NCI-H510A (cell line): ENCODE measurements around the gene LRP8.
A peak's percentile ranks its signal among the peaks of the same experiment; 100 is the strongest.
"Not testable (repeated sequence)": the region's sequence is repeated elsewhere in the genome, so short reads cannot be mapped to it uniquely, and the experiment has no call there.

Experiments
- DNase-seq: peaks from one replicate; lab custom pipeline; 2025; lab: John Stamatoyannopoulos, UW

LRP8 gene

GRCh38 chr1:53210352-53210751, 117.5 kb downstream of the LRP8 start:
- no peak for DNase-seq

GRCh38 chr1:53207726-53208125, 120.1 kb downstream of the LRP8 start:
- no peak for DNase-seq

- DNase-seq = no peak
These were observed 121.0 kb downstream of the LRP8 start for GRCh38 chr1:53206735-53207379.

- not testable (repeated sequence) for DNase-seq
These were observed 121.7 kb downstream of the LRP8 start for GRCh38 chr1:53206083-53206685.

- not testable (repeated sequence) for DNase-seq
These were observed 122.4 kb downstream of the LRP8 start for GRCh38 chr1:53205496-53205895.

GRCh38 chr1:53203466-53203865, 124.4 kb downstream of the LRP8 start:
- DNase-seq = no peak

GRCh38 chr1:53198241-53198651, 129.6 kb downstream of the LRP8 start:
- DNase-seq = no peak

GRCh38 chr1:53197291-53198200, 130.3 kb downstream of the LRP8 start:
- DNase-seq = no peak

GRCh38 chr1:53196485-53197290, 131.2 kb downstream of the LRP8 start, which contains the start of gene CPT2:
Gene CPT2, plus strand, starts transcription at chr1:53196824. Its CDS starts 120 bp downstream, at chr1:53196944.
- peak; percentile 91 for DNase-seq

- no peak for DNase-seq
These were observed 131.8 kb downstream of the LRP8 start for GRCh38 chr1:53196017-53196484.

- no peak for DNase-seq
These were observed 132.4 kb downstream of the LRP8 start for GRCh38 chr1:53195246-53196016.
